CD4-positive, alpha-beta T cell treated with Interleukin-15 for 4 hours (primary cell): Measurements from ENCODE around the gene HOXD3.

Experiments
- DNase-seq: peaks from one replicate; pipeline ENCODE4 v3.0.0-alpha.2; 2020; ENCODE audit warnings: low spot score

The HOXD3 gene

DNA sequence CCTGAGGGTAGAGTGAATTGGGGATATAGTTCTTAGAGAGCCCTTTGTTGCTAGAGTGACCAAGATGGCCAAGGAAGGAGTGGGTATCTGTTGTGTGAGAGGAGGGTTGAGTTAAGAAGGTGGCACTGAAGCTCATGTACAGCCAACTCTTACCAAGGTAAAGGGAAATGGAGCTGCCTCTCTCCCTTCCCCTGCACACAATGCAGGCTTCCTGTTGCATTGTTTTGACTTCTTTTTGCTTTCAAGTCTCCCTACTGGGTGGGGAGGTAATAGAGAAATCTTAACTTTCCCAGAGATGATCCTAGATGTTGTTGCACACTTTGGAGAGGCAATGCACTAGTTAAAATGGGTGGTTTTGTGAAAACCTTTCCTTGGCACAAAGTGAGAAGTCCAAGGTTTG is 55.2 kb downstream of the HOXD3 start:
- no peak for DNase-seq

DNA sequence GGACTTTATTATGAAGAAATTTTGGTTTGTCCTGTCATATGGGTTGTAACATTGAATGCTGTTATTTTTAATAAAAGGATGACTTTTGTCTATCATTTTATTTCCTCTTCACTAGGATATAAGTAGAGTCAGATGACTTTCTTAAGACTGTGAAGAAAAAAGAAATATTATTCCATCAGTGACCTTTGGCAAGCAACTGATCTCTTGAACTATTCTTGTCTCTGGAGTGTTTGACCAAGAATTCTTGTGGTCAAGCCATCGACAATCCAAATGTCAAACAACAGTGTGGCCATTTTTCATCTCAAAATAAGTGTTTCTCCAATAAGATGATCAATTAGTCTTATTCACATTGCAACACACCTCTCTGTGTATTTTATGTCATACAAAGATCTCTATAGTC is 56.3 kb downstream of the HOXD3 start:
- DNase-seq: no peak
